ENCODE measurements around the gene FSHR.

FSHR gene

DNA sequence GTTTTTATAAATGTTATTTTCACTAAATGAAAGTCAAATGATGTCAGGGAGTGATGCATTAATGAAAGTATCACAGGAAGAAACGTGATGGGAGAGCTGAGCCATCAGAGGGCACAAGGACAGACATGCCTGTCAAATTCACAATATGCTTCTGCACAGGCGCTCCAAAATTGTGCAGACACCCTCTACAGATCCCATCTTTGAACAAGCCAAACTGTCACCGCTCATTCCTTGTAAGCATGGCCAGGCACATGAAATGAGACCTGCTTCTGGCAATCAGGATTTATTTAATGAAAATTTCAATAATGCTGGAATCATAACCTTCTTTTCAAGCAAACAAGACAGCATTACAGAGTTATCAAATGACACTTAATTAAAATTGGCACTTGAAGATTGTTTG is 20.4 kb upstream of the FSHR start:
- Histone ChIP-seq H3K4me1 (ENCODE audit: insufficient read depth, poor library complexity, severe bottlenecking) (no peaks in the 10 kb centered on the region), H3K36me3 (ENCODE audit: low read depth) (no peaks in the 10 kb centered on the region), H3K9me3 (ENCODE audit: severe bottlenecking) (no peaks in the 10 kb centered on the region), H3K27ac (ENCODE audit: poor library complexity, severe bottlenecking) (no peak overlapping the region), H3K4me3 (ENCODE audit: severe bottlenecking) (no peak overlapping the region), H3K27me3 (ENCODE audit: insufficient read depth, poor library complexity, severe bottlenecking) (no peaks in the 10 kb centered on the region)
- ATAC-seq (ENCODE audit: low read depth) (no peak), DNase-seq (ENCODE audit: low spot score) (no peak)
- TF ChIP-seq, protein P1, sequence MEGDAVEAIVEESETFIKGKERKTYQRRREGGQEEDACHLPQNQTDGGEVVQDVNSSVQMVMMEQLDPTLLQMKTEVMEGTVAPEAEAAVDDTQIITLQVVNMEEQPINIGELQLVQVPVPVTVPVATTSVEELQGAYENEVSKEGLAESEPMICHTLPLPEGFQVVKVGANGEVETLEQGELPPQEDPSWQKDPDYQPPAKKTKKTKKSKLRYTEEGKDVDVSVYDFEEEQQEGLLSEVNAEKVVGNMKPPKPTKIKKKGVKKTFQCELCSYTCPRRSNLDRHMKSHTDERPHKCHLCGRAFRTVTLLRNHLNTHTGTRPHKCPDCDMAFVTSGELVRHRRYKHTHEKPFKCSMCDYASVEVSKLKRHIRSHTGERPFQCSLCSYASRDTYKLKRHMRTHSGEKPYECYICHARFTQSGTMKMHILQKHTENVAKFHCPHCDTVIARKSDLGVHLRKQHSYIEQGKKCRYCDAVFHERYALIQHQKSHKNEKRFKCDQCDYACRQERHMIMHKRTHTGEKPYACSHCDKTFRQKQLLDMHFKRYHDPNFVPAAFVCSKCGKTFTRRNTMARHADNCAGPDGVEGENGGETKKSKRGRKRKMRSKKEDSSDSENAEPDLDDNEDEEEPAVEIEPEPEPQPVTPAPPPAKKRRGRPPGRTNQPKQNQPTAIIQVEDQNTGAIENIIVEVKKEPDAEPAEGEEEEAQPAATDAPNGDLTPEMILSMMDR (IDR thresholded peaks at IDR 0.05; ENCODE audit: poor library complexity, severe bottlenecking), result no peak

DNA sequence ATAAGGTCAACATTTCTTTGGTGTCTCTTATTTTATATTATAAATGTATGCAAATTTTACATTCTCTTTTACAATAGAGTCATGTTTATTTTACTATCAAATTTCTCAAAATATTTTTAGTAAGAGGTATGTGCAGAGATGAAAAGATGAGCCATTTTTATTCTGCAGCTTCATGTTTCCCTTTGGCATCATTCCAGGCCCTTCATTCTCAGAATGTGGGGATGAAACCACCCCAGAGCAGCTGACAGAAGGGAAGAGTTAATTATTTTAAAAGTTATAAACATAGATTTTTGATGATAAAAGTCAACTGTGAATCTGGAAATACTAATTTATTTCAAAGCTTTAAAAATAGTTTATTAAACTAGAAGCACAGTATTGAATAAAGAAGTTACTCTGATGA is 12.8 kb upstream of the FSHR start:
- TF ChIP-seq, protein P1 (IDR thresholded peaks at IDR 0.05; ENCODE audit: poor library complexity, severe bottlenecking), result no peak
- no peaks in the 10 kb centered on the region for H3K9me3 ChIP-seq (ENCODE audit: severe bottlenecking)
- H3K4me1 ChIP-seq (ENCODE audit: insufficient read depth, poor library complexity, severe bottlenecking), result no peaks in the 10 kb centered on the region
- DNase-seq (ENCODE audit: low spot score), result no peak
- no peak overlapping the region for H3K4me3 ChIP-seq (ENCODE audit: severe bottlenecking)
- H3K27ac ChIP-seq (ENCODE audit: poor library complexity, severe bottlenecking), result no peak overlapping the region
- no peak for ATAC-seq (ENCODE audit: low read depth)
- no peaks in the 10 kb centered on the region for H3K27me3 ChIP-seq (ENCODE audit: insufficient read depth, poor library complexity, severe bottlenecking)
- H3K36me3 ChIP-seq (ENCODE audit: low read depth), result no peaks in the 10 kb centered on the region

DNA sequence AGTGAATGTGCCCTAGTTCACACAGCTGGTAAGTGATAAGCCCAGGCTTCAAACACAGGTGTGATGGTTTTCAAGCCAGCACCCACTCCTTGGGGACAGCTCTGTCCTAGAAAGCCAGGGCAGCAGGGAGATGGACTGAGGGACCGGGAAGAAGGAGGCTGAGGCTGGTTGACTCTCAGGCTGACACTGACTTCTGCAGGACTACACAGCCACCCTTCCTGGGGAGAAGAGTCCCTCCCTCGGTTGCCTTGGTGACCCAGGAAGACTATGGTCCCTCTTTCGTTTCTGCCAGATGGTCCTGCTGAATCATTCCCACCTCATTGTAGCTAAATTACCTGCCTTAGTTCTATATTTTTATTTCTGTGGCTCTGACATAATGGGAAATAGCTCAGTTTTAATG is 11.3 kb upstream of the FSHR start:
- Histone ChIP-seq H3K4me3 (ENCODE audit: severe bottlenecking) (no peak overlapping the region), H3K9me3 (ENCODE audit: severe bottlenecking) (no peaks in the 10 kb centered on the region), H3K27me3 (ENCODE audit: insufficient read depth, poor library complexity, severe bottlenecking) (no peaks in the 10 kb centered on the region), H3K4me1 (ENCODE audit: insufficient read depth, poor library complexity, severe bottlenecking) (no peaks in the 10 kb centered on the region), H3K27ac (ENCODE audit: poor library complexity, severe bottlenecking) (no peak overlapping the region), H3K36me3 (ENCODE audit: low read depth) (no peaks in the 10 kb centered on the region)
- DNase-seq (ENCODE audit: low spot score), result no peak
- no peak for ATAC-seq (ENCODE audit: low read depth)
- TF ChIP-seq, protein P1 (IDR thresholded peaks at IDR 0.05; ENCODE audit: poor library complexity, severe bottlenecking), result no peak

DNA sequence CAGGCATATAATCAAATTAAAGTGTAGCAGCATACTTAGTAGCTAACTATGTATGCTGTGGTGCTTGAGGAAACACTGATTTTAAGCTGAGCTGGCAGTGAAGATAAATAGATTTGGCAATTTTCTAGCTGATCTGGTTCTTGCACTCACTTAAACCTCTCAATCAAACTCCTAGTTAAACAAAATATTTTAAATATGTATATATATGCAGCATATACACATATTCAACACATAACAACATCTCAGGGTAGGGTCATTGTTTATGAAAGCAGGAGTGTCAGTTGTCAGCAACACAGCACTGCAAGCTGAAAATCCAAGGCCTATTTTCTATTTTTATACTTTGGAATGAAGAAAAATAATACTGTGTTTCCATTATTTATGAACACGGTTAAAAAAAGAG is 10.4 kb upstream of the FSHR start:
- Histone ChIP-seq H3K27me3 (ENCODE audit: insufficient read depth, poor library complexity, severe bottlenecking) (no peaks in the 10 kb centered on the region), H3K4me1 (ENCODE audit: insufficient read depth, poor library complexity, severe bottlenecking) (no peaks in the 10 kb centered on the region), H3K4me3 (ENCODE audit: severe bottlenecking) (no peak overlapping the region), H3K9me3 (ENCODE audit: severe bottlenecking) (no peaks in the 10 kb centered on the region), H3K36me3 (ENCODE audit: low read depth) (no peaks in the 10 kb centered on the region), H3K27ac (ENCODE audit: poor library complexity, severe bottlenecking) (no peak overlapping the region)
- no peak for ATAC-seq (ENCODE audit: low read depth)
- TF ChIP-seq, protein P1 (IDR thresholded peaks at IDR 0.05; ENCODE audit: poor library complexity, severe bottlenecking), result no peak
- DNase-seq (ENCODE audit: low spot score), result no peak

DNA sequence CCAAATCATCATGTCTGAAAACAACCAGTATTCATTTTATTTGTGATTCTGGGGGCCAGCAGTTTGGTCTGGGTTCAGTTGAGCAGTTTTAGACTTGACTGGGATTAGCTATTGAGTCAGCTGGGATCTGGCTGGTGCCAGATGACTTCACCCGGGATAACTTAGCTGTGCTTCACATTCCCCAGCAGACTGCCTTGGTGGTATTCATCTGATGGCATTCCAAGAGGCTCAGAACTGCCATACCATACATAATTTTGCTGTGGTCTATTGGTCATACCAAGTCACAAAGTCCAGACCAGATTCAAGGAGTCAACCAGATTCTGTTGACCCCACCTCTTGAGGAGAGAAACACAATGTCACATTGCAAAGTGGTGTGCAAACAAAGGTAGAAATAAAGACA is 7.8 kb upstream of the FSHR start:
- H3K27me3 ChIP-seq (ENCODE audit: insufficient read depth, poor library complexity, severe bottlenecking), result no peaks in the 10 kb centered on the region
- no peaks in the 10 kb centered on the region for H3K9me3 ChIP-seq (ENCODE audit: severe bottlenecking)
- H3K4me1 ChIP-seq (ENCODE audit: insufficient read depth, poor library complexity, severe bottlenecking), result no peaks in the 10 kb centered on the region
- TF ChIP-seq, protein P1 (IDR thresholded peaks at IDR 0.05; ENCODE audit: poor library complexity, severe bottlenecking), result no peak
- DNase-seq (ENCODE audit: low spot score) (no peak), ATAC-seq (ENCODE audit: low read depth) (no peak)
- no peaks in the 10 kb centered on the region for H3K36me3 ChIP-seq (ENCODE audit: low read depth)
- no peak overlapping the region for H3K27ac ChIP-seq (ENCODE audit: poor library complexity, severe bottlenecking)
- H3K4me3 ChIP-seq (ENCODE audit: severe bottlenecking), result no peak overlapping the region
